Hematopoietic multipotent progenitor cell treated with erythropoietin and hydrocortisone succinate and interleukin-3 and kit ligand, for 4 days (in vitro differentiated cells): ENCODE results near the gene UCK2.

Source experiments
- DNase-seq: peaks from one replicate; pipeline ENCODE4 v3.0.0-alpha.2; 2015

Gene UCK2

DNA sequence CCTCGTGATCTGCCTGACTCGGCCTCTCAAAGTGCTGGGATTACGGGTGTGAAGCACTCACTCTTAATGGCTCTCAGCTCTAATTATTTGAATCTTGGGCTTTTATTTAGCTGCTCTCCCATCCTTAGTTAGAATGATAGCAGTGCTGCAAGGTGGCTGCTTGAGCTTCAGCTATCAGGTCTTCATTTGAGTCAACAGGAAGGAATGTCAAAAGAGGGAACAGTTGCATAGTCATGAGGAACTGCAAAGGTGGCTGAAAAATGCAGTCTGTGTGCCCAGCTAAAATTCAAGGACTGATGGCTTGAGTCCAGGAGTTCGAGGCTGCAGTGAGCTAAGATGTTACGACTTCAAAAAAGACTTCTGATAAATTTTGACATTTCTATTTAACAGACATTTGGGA lies 55.6 kb downstream of the UCK2 start:
- DNase-seq, result no peak

DNA sequence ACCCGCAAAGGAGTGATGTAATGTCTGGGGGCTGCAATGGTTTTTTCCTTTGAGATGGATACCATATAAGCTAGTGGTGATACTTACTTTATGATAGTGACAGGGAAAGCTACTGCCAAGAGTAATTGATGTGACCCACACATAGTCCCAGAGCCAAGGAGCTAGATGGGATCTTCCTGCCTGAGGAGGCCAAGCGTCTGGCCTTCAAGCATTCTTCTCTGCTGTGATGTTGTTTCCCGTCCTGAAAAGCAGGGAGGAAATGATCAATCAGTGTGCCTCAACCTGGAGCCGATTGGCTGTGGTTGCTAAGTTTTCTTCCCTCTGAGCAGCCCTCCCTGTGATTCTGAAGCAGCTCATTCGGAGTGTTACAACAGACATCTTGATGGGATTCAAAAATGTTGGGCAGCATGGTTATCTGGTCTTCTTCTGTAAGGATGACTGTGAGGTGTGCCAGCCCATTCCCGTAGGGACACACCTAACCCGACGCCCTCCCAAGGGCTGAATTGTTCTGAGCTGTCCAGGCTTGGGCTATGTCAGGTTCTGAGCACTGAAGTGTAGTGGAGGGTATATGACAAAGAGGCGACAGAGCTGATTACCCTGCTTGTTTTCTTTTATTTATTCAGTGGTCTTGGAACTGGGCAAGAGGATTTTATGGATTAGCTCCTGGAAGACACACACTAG lies 56.7 kb downstream of the UCK2 start:
- no peak for DNase-seq

DNA sequence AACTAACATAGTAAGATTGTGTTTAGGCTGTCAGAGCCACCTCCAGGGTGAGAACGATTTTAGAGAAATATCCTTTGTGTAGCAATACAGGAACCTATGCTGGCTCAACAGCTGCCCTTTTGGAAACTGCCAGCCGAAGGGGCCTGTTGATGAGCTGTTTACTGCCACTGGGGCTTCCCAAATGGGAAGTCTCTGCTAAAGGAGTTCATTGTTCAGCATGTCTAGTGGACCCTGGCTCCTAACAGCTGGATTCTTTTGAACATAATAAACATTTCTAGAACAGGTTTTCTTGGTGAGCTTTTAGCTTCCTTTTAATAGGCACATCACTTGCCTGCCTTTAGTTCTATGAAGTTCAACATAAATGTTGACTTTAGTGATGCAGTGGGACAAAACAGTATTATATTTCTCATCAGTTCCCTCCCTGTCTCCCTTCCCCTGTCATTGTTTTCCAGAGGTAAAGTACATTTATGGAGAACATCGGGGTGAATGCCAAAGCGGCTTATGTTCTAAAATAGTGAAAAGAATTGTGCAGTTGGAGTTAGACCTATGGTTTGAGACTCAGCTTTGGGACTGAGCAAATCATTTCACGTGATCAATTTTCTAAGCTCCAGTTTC lies 57.4 kb downstream of the UCK2 start:
- peak; percentile 59 for DNase-seq

DNA sequence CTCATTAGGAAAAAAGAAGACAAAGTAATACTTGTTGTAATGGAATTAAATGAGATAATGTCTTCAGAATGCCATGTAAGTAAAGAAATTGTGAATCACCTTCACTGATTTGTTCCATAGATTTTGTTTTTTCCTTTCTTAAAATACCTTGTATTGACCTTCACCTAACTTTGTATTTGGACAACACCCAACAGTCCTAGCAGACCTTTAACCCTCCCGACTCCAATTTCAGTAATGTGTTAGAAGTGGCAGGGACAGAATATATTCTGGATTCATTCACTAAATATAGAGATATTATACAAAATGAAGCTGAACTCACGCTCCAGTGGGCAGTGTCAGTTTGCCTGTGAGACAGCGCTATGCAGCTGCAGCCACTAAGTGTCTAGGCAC lies 57.9 kb downstream of the UCK2 start:
- DNase-seq, result no peak

DNA sequence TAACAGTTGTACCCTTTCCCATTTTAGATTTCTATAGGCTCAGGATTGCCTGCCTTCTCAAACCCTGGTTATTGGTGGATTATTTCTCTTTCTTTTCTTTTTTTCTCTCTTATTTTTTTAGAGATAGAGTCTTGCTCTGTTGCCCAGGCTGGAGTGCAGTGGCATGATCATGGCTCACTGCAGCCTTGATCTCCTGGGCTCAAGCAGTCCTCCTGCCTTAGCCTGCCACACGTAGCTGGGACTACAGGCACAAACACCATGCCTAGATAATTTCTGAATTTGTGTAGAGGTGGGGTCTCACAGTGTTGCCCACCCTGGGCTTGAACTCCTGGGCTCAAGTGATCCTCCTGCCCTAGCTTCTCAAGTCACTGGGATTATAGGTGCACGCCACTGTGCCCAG lies 58.8 kb downstream of the UCK2 start:
- no peak for DNase-seq

DNA sequence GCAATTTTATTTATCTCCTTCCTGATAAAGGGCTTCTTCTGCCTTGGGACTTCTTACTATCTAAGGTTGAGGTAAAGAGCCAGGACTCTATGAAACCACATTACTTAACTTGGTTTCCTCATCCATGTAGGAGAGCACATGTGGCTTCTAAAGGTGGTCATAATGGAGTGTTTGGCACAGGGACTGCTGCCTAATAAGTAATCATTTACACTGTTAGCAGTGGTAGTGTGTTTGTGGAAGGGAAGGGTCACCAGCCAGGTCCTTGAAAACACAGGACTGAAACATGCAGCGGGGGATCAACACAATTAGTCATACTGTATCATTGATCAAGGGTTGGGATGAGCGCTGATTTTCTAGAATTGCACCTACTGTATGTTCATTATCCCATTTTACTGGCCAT lies 59.6 kb downstream of the UCK2 start:
- no peak for DNase-seq

DNA sequence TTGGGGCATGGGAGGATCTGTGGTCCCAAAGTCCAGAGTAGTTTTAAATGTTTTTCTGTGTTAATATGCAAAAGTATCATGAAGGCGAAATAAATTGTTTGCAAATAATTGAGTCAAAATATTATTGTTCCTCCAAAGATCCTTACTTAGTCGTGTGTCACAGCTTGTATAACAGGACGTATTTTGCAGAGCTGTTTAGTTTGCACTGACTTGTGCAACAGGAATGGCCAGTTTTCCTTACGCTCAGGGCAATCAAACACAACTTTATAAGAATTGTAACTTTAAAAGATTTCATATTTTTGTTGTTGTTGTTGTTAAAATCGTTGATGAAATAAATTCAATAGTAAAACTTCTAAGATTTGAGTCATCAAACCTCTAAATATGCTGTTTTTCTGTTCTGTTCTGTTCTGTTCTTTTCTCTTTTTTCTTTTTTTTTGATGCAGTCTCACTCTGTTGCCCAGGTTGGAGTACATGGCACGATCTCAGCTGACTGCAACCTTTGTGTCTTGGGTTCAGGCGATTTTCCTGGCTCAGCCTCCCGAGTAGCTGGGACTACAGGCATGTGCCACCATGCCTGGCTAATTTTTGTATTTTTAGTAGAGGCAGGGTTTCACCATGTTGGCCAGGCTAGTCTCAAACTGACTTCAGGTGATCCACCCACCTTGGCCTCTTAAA lies 60.6 kb downstream of the UCK2 start:
- no peak for DNase-seq

DNA sequence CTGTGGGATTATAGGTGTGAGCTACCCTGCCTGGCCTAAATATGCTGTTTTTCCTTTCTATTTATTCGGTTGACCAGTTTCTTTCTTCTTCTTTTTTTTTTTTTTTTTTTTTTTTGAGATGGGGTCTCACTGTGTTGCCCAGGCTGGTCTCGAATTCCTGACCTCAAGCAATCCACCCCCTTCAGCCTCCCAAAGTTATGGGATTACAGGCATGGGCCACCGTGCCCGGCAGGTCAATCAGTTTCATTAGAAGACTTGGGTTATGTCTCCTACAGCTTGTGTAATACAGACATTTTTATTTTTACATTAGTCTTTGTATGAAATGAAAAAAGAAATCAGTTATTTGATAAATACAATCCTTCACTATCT lies 61.1 kb downstream of the UCK2 start:
- no peak for DNase-seq

DNA sequence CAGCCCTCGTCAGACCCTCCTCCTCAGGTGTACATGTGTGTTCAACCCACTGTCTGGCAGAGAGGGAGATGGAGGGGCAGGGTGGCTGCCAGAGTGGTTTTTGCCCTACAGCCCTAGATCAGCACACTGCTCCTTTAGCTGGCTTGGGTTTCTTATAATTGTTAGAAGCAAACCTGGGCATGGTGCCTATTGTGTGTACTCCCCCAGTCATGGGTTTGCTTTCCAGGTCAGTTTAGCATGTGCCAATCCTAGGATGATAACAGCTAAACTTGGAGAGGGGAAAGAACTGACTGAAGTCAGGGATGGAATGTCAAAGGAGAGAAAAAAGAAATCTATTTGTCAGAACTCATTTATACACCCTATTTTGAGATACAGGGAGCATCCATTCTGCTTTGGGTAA lies 63.3 kb downstream of the UCK2 start:
- DNase-seq, result no peak

DNA sequence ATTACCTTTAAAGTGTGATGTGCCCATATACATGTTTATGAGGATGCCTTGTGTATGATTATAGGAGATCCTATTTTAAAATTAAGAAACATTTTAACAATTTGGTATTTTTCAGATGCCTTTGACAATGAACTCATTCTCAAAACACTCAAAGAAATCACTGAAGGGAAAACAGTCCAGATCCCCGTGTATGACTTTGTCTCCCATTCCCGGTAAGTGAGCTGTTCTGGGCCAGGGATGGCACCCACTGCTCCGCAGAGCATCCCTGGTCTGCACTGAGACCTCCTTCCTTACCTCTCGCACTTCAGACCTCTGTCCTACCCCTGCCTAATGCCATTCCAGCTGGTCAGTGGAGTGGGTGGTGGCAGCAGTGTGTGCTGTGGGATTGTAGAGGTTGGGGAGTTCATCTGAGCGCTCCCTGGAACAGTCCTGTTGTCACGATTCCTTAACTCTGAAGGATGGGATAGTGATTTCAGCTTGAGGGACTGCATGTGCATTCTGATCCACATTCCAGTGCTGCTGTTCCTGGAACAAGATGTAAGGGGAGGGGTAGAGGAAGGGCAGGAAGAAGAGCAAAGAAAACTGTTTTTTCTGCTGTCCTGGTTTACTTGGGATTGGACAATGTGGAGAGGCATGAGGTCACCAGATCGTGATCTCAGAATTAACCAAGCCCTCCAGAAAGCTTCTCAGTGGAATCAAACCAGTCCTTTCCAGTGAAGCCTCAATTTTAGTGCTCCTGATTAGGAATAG lies 63.9 kb downstream of the UCK2 start:
- no peak for DNase-seq

DNA sequence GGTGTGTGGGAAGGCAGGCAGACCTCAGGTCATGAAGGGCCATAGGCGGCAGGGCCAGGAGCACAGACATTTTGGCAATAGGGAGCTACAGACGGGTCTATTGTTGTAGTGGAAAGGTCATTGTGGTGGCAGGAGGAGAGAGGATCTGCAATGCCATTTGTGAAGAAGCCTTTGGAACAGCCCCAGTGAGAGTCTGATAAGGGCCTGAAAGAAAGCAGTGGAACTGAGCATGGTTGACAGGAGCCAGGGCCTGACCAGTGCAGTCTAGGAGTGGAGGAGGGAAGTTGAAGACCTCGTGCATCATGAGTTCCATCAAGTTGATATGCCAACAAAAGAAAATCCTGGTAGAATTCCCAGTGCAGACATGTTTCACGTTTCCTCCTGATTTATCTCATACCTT lies 65.5 kb downstream of the UCK2 start:
- no peak for DNase-seq

DNA sequence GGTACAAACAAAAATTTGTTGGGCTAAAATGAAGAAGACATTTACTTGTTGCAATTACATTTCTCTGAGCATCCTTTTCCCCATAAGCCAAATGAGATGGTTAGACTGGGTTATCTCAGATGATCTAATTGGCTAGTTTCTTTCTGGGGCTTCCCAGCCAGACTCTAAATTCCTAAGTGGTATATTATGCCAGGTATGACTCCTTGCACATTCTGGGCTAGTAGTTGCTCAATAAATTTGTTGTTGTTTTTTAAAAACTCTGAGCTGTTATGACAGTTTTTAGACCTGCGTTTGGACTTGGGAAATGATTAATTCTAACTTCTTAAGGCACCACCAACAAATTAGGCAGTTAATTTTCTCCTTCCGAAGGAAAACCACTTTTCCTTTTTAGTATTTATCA lies 66.1 kb downstream of the UCK2 start:
- DNase-seq, result no peak

DNA sequence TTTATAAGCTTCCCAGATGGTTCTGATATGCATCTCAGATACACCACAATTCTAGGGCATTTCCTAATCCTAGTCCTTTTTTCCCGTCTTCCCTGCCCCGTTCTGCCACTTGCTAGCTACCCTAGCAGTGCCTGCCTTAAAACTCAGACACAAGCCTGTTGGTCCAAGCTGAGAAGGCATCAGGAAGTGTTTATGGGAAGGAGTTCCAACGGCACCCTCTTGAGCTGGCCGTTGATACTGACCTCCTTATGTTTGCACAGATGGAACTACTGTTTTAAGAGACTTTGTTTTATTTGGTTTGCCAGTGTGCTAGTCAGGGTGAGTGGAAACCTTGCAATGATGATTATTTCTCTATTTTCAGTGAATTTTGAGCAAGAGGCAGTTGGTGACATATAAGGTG lies 67.2 kb downstream of the UCK2 start:
- peak; percentile 26 for DNase-seq

DNA sequence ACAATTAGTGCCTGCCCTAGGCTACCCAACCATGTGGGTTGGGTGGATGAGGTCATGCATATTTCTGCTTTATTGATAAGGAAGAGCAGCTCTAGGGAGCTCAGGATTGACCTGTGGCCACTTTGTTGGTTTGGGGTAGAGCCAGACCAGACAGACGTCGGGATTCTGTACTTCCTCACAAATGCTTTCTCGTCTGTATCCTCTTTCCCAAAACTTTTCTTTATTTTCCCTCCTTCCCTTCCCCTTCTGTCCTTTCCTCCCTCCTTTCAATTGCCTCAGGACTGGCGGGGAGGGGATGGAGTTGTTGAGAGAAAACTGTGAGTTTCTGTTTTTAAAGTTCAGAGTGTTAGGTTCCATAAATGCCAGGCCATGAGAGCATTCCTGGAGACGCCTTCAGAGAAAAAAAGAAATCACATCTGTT lies 68.0 kb downstream of the UCK2 start:
- DNase-seq, result no peak

DNA sequence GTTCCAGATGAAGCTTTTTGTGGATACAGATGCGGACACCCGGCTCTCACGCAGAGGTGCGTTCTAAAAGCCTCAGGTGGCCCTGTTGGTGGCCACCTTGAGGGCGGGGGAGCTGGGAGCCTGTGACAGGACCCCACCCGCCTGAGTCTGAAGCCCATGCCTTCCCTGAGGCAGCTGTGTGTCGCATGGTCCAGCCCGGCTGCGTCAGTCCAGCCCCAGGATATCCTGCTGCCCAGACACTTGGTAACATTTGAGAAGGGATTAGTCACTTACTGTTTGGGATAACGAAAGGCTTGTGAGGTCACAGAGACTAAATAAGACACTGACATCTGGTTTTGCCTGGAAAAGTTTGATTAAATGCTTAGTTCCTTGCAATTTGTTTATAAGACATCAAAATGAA lies 68.9 kb downstream of the UCK2 start:
- no peak for DNase-seq

DNA sequence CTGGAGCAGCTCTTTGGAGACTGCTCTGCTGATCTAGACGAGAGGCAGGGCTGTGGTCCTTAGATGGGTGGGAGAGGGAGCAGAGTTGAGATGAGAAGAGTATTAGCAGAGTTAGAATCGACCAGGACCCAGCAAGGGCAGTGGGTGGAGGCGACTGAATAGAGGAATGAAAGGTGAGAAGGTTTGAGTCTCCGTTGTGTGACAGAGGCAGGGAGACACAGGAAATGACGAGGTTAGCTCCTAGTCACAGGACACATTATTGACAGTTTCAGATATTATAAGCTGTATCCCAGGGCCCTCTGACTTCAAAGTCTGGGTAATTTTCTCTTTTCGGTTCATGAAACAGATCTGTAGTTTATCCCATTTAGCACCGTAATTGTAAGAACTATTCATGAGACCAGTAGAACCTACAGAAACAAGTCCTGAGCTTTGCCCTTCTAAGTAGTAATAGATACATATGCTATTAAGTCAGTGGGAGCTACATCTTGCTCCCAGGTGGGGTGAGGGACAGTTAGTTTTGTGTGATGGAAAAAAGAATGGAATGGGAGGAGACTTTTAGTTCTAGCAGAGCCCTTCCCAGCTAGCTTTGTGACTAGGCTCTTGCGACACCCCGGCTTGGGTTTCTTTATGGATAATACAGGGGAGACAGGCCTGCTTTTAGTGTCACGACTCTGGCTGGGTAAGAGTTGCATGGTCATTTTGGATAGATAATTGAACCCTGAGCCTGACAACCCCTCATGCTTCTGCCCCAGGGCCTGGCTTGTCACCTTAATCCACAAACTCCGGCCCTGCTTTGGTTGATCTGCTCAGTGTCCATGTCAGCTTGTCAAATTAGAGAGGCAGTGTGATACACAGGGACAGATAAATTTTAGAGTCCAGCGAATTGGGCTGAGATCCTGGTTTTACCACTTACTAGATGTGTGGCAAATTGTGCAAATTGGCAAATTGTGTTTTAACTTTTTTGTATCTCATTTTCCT lies 70.2 kb downstream of the UCK2 start:
- no peak for DNase-seq

DNA sequence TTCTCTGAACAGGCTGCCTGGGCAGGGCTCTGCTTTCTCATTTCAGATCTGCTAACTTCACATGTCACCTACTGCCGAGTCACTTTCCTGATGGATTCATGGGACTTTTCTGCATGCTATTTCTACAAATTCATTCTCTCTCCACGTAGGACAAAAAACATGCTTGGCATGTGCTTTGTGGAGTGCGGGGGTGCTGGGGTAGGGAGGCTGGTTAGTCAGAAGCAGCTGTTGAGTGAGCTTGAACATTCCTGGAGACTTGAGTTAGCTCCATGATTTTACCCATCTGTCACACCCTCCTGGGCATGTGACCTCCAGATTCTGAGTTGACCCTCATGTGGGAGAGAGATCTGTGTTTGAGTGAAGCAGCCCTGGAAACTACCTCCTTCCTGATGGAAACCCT lies 71.4 kb downstream of the UCK2 start:
- no peak for DNase-seq

DNA sequence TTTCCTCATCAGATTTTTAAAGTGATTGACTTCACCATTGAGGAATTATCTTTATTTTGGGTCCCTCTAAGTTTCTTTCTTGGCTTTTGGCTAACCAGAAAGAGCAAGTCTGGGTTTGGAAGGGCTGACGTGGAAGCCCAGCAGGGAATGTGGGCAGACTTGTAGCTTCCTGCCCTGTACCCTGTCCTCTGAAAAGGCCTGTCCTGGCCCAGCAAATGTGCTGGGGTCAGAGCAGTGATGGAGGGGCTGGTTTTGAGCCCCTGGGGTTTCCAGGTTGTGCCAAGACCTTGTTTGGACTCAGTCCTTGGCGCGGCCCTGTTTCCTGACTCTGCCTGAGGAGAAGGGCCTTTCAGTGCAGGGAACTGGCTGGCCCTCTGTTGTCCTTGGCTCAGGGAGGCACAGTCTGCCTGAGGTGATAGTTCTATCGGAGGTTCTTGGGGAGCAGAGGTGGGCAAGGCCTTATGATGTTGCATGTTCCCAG lies 72.1 kb downstream of the UCK2 start:
- DNase-seq, result no peak

DNA sequence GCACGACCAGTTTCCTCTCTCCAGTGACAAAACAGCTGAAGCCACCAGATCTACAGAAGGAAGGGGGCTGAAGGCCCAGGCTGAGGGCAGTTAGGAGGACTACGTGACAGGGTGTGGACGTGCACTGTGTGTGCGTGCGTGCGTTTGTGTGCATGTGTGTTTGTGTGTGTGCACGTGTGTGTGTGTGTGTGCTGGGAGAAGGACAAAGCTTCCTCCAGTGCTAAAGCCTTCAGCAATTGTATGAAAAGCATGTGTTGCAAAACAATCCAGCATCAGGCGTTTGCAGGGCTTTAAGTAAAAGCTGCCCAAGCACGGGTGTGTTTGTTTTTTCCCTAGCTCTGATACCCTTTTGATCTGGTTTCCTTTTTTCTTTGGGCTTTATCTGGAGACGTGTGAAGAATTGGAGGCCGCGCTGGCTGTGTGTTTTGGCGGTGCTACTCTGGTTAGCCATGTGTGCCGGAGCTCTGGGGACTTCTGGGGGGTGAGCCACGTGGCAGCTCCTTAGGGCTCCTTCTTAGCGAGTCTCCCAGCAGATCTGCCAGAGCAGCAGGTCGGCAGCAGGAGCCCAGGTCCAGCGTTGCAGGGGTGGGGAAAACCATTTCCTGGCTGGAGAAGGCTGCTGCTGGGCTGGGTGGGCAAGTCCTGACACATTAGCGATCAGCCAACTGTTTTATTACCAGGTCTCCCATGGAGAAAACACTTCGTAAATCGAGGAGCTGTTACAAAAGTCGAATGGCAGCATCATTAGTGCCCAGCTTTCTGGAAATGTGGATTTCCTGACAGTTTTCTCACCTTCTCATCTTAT lies 73.4 kb downstream of the UCK2 start:
- DNase-seq, result no peak

DNA sequence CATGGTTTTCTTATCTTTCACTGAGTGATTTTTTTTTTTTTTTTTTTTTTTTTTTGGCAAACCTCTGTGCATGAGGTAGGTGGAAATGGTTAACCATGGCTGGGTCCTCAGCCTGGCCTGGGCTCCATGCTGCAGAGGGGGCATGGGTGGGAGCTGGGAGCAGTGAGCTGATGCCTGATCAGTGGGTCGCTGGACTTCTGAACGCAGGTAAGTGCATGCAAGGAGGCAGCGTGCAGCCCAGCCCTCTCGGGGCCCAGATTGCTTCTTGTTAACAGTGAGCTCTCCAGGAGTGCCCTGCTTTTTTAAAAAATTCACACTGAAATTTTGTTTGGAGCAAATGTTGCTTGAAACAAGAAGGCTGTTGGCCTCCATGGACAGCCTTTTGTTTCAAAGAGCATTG lies 75.2 kb downstream of the UCK2 start:
- no peak for DNase-seq

DNA sequence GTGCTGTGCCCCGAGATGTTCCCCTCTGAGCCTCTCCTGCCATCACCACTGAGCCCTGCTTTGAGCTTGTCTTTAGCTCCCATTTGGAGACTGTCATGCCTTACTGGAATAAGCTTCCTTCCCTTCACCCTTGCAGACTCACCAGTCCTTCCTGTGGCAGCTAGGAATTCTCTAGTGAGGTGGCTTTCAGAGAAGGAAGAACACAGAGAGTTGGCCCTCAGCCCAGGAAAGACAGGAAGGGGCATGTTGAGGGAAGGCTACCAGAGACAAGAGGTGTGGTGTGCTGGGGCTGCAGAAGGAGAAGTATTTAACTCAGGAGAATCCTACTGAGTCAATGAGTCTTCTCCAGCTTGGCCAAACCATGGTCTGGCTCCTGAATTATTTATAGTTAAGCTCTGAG lies 76.3 kb downstream of the UCK2 start:
- DNase-seq, result no peak

DNA sequence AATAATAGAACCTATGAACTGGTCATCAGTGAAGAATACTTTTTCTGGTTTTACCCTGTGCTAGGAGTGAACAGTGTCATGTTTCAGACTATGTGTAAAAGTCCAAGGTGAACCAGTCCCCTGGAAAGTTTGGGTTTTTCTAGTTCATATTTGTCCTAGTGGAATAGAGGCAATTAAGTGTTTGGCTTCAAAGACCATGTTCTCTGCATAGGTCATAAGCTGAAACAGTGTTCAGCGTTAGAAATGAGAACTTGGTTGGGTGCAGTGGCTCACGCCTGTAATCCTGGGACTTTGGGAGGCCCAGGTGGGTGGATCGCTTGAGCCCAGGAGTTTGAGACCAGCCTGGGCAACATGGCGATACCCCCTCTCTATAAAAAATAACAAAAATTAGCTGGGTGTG lies 77.5 kb downstream of the UCK2 start:
- DNase-seq, result no peak
